Spleen (tissue), 7 donors: ENCODE measurements around the gene ANXA4.

Experiments used
- CTCF ChIP-seq, 11 experiments: fragments of 200-600 bp in 7 of 11; fragments of 450-650 bp in 4 of 11; sonication (generic) in 4 of 11; IDR thresholded peaks in 8 of 11; conservative IDR thresholded peaks in 3 of 11; 1 replicate in 7 of 11; 2 replicates in 4 of 11; pipeline versions ENCODE4 v1.4.0 to v1.8.0; 2016 to 2021; ENCODE audit warnings: antibody characterized with exemption in 11 of 11, inconsistent platforms in 4 of 11, mild to moderate bottlenecking in 1 of 11
- POLR2A ChIP-seq, 3 donors: fragments of 450-650 bp; IDR thresholded peaks; one replicate each; pipeline ENCODE4 v1.5.1; 2017; ENCODE audit warnings: antibody characterized with exemption in 3 of 3, mild to moderate bottlenecking in 1 of 3
- POLR2AphosphoS5 ChIP-seq, 3 donors: sonication (generic); formaldehyde crosslinking; IDR thresholded peaks; one replicate each; pipeline ENCODE4 v1.5.1; 2017; ENCODE audit warnings: antibody characterized with exemption in 3 of 3
- donor health status: DM: no; HTN: no; CAD: no; lungs with moderate emphysema.
- donor health status: DM: no; HTN: no; CAD: no.
- donor health status: DM: no; HTN: no; CAD: no.

- TF ChIP-seq CTCF (IDR thresholded peaks at IDR 0.05 in 8 of 11, conservative IDR thresholded peaks at IDR 0.05 in 3 of 11): no peak
- TF ChIP-seq POLR2AphosphoS5 (IDR thresholded peaks at IDR 0.05): no peak
- TF ChIP-seq POLR2A (IDR thresholded peaks at IDR 0.05): no peak
Observed at GRCh38 chr2:69790601-69790959, 48.6 kb downstream of the ANXA4 start.
